Measurements from ENCODE around the gene MID1IP1.

- TF ChIP-seq, protein P1, sequence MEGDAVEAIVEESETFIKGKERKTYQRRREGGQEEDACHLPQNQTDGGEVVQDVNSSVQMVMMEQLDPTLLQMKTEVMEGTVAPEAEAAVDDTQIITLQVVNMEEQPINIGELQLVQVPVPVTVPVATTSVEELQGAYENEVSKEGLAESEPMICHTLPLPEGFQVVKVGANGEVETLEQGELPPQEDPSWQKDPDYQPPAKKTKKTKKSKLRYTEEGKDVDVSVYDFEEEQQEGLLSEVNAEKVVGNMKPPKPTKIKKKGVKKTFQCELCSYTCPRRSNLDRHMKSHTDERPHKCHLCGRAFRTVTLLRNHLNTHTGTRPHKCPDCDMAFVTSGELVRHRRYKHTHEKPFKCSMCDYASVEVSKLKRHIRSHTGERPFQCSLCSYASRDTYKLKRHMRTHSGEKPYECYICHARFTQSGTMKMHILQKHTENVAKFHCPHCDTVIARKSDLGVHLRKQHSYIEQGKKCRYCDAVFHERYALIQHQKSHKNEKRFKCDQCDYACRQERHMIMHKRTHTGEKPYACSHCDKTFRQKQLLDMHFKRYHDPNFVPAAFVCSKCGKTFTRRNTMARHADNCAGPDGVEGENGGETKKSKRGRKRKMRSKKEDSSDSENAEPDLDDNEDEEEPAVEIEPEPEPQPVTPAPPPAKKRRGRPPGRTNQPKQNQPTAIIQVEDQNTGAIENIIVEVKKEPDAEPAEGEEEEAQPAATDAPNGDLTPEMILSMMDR (conservative IDR thresholded peaks at IDR 0.05; ENCODE audit: low read depth, low read length) = no peak
- no peak for TF ChIP-seq EZH2 (IDR thresholded peaks at IDR 0.05; ENCODE audit: borderline replicate concordance, low read depth, low read length, poor library complexity, severe bottlenecking)
Observed at GRCh38 chrX:38798956-38799355, 2.3 kb upstream of the MID1IP1 start.

Measured in A673 (cell line).